Activated CD4-positive, CD25-positive, alpha-beta regulatory T cell treated with anti-CD3 and anti-CD28 coated beads, Interleukin-2, amount 50 U/mL, for 16 hours (primary cell): ENCODE measurements around the gene COX7B.
"Not testable (repeated sequence)": the region's sequence is repeated elsewhere in the genome, so short reads cannot be mapped to it uniquely, and the experiment has no call there.

ENCODE experiments used
- DNase-seq: peaks from one replicate; pipeline ENCODE4 v3.0.0-alpha.2; 2020; ENCODE audit warnings: low read depth, low spot score

The COX7B gene

DNA sequence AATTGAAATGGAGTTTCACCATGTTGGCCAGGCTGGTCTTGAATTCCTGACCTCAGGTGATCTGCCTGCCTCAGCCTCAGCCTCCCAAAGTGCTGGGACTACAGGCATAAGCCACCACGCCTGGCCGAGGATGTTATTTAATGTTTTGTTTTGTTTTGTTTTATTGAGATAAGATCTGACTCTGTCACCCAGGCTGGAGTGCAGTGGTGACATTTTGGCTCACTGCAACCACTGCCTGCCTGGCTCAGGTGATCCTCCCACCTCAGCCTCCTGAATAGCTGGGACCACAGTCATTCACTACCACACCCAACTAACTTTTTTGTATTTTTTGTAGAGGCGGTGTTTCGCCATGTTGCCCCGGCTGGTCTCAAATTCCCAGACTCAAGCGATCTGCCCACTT, 45.8 kb downstream of the COX7B start:
- not testable (repeated sequence) for DNase-seq

DNA sequence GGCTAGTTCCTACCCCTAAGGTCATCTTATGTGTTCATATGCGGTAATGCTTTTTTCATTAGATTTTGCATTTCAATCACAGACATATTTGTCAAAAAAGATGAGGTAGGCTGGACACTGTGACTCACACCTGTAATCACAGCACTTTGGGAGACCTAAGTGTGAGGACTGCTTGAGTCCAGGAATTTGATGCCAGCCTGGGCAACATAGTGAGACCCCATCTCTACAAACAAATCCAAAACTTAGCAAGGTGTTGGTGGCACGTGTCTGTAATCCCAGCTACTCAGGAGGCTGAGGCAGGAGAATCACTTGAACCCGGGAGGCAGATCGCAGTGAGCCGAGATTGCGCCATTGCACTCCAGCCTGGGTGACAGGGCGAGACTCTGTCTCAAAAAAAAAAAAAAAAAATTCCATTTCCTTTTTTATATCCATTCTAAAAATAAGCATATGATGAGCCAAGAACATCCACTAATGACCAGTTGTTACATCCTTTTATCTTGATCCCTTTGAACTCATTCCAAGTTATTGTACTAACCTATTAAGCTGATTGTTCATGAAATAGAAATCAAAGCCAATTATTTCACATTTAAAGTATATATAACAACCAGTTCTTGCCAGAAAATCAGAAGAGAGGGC, 46.8 kb downstream of the COX7B start:
- DNase-seq, result no peak

DNA sequence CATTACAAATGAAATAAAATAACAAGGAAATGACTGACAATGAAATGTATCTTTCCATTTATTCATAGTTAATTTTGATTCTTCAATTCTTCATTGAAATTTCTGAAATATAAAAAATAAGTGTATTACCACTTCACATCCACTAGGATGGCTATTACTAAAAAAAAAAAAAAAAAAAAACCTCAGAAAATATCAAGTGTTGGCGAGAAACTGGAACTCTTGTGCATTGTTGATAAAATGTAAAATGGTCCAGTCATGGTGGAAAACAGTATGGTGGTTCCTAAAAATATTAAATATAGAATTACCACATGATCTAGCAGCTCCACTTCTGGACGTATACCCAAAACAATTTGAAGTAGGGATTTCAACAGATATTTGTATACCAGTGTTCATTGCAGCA, 47.3 kb downstream of the COX7B start:
- DNase-seq, result no peak

DNA sequence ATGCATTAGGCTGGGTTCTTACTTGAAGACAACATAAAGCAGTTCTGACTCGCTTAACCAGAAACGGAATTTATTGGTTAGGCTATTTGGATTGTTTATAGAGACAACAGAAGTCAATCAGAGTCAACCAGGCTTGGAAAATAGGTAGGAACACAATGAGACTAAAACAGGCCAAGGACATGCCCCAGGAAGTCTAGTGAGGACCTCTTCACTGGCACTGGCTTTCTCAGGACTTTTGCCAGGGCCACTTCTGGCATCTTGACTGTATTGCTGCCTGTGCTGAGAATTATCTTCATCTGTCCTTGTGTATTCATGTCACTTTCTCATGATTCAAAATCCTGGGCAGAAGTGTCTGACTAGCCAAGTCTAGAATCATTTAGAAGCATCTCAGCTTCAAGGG, 50.6 kb downstream of the COX7B start:
- no peak for DNase-seq

DNA sequence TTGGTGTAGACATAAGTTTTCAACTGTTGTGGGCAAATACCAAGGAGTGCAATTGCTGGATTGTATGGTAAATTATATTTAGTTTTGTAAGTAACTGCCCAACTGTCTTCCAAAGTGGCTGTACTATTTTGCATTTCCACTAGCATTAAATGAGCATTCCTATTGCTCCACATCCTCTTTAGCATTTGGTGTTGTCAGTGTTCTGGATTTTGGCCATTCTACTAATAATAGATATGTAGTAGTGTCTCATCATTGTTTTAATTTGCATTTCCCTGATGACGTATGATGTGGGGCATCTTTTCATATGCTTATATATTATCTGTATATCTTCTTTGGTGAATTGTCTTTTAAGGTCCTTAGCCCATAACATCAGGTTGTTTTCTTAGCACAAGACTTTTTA, 52.9 kb downstream of the COX7B start:
- DNase-seq, result no peak

DNA sequence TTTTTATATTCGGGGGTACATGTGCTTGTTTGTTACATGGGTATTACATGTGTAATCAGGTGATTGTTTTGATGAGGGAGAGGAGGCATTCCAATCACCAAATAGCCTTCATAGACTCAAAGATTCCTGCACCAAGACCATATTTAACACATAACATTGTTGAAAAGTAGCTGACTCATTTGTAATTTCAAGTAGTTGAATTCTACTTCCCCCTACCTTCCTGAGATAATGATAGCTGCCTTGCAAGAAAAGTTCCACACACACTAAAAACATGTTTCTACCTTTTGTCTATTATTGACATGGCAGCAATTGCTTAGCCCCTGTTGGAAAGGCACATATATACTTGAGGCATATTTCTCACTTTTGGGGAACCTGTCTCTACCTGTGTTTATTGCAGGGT, 54.0 kb downstream of the COX7B start:
- no peak for DNase-seq

DNA sequence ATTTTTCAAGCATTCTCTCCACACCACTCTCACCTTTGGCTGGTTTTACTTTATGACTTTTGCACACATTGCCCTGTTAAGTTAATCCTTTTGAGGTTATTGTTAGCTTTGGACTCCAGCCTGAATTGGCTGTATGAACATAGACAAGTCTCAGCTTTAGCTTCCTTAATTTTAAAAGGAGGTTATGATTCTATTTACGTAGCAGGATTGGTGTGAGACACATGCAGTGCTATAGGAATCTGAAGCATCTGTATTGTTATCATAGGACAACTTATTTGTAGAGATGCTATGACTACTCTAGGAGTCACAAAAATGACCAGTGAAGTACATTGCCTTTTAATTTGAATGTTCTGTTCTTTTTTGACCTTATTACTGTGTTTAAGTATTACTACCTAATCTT, 54.4 kb downstream of the COX7B start:
- DNase-seq, result no peak
